SK-N-SH (cell line): ENCODE results near the gene SELENOK. TPM values are rescaled to one million over a fixed set of nuclear protein-coding genes. Genes with fewer than 3 reads are reported as not detected.

Experiments used
- CTCF ChIA-PET: fragments of 300-600, 350-600 bp; formaldehyde crosslinking; extraction: SDS; loops from one replicate; lab custom pipeline; 2021; lab: Yijun Ruan, JAX
- POLR2A ChIA-PET: fragments of 350-600 bp; sonication (Branson Sonifier 250); formaldehyde crosslinking; extraction: SDS; loops from one replicate; lab custom pipeline; 2020; ENCODE audit warnings: antibody characterized with exemption, inconsistent platforms; lab: Yijun Ruan, JAX
- DNase-seq: peaks from one replicate; pipeline ENCODE4 v3.0.0; 2012
- H2AFZ ChIP-seq: fragments of 200-600 bp; sonication (generic); 2 replicates; pipeline ENCODE4 v1.8.1; 2016; ENCODE audit warnings: antibody characterized with exemption, mild to moderate bottlenecking, low read depth
- H3F3A ChIP-seq: fragments of 200-600 bp; sonication (generic); replicated peaks from 2 replicates; pipeline ENCODE3; 2016; ENCODE audit warnings: antibody characterized with exemption, mild to moderate bottlenecking; ENCODE audit not compliant: insufficient read depth
- H3K27ac ChIP-seq, 2 experiments: fragments of 200-500 bp in 1 of 2; fragments of 200-600 bp in 1 of 2; sonication (Bioruptor generic) in 1 of 2; sonication (generic), shearing (Covaris generic) in 1 of 2; 2 replicates each; pipeline versions ENCODE4 v1.5.1 to v1.6.1; 2014 to 2016; ENCODE audit warnings: low read depth in 2 of 2, inconsistent platforms in 1 of 2, low read length in 1 of 2, mild to moderate bottlenecking in 1 of 2, mixed read lengths in 1 of 2
- H3K27me3 ChIP-seq: fragments of 200-600 bp; sonication (generic), shearing (Covaris generic); 2 replicates; pipeline ENCODE4 v1.6.1; 2016; ENCODE audit warnings: mixed run types; ENCODE audit not compliant: insufficient read depth
- H3K36me3 ChIP-seq, 2 experiments: fragments of 200-500 bp in 1 of 2; fragments of 200-600 bp in 1 of 2; sonication (Bioruptor generic) in 1 of 2; sonication (generic) in 1 of 2; replicated peaks in 1 of 2; 2 replicates each; pipeline versions ENCODE3 to v1.5.1; 2014 to 2016; ENCODE audit warnings: low read length in 1 of 2, mild to moderate bottlenecking in 1 of 2; ENCODE audit not compliant: insufficient read depth in 2 of 2, control insufficient read depth in 1 of 2
- H3K4me1 ChIP-seq, 2 experiments: fragments of 200-500 bp in 1 of 2; fragments of 200-600 bp in 1 of 2; sonication (Bioruptor generic) in 1 of 2; sonication (generic), shearing (Covaris generic) in 1 of 2; 2 replicates each; pipeline versions ENCODE4 v1.5.1 to v1.6.1; 2014 to 2016; ENCODE audit warnings: low read depth in 1 of 2, low read length in 1 of 2, mixed run types in 1 of 2; ENCODE audit not compliant: insufficient read depth in 2 of 2, control insufficient read depth in 1 of 2
- H3K4me2 ChIP-seq: fragments of 200-600 bp; sonication (generic), shearing (Covaris generic); 2 replicates; pipeline ENCODE4 v1.6.1; 2017; ENCODE audit warnings: mixed run types
- H3K4me3 ChIP-seq, 2 experiments: fragments of 200-500 bp in 1 of 2; fragments of 200-600 bp in 1 of 2; sonication (Bioruptor generic) in 1 of 2; sonication (generic), shearing (Covaris generic) in 1 of 2; 2 replicates each; pipeline versions ENCODE4 v1.5.1 to v1.8.1; 2014 to 2016; ENCODE audit warnings: low read depth in 2 of 2, inconsistent platforms in 1 of 2, low read length in 1 of 2, mild to moderate bottlenecking in 1 of 2, mixed read lengths in 1 of 2, moderate library complexity in 1 of 2
- H3K79me2 ChIP-seq: fragments of 200-600 bp; sonication (generic); 2 replicates; pipeline ENCODE4 v1.8.1; 2017; ENCODE audit warnings: mild to moderate bottlenecking; ENCODE audit not compliant: insufficient read depth
- H3K9ac ChIP-seq: fragments of 200-600 bp; sonication (generic); 2 replicates; pipeline ENCODE4 v1.6.1; 2017; ENCODE audit warnings: mixed run types
- H3K9me2 ChIP-seq: fragments of 200-600 bp; sonication (generic); 2 replicates; pipeline ENCODE4 v1.6.1; 2017; ENCODE audit warnings: mixed run types
- H3K9me3 ChIP-seq: fragments of 200-600 bp; sonication (generic); 2 replicates; pipeline ENCODE4 v1.6.1; 2017; ENCODE audit warnings: mixed run types, mild to moderate bottlenecking, moderate library complexity
- H4K20me1 ChIP-seq: fragments of 200-600 bp; sonication (generic); 2 replicates; pipeline ENCODE4 v1.6.1; 2017; ENCODE audit warnings: mild to moderate bottlenecking, mixed run types; ENCODE audit not compliant: insufficient read depth
- CTCF ChIP-seq: fragments of 200-600 bp; sonication (generic); IDR thresholded peaks from 2 replicates; pipeline ENCODE4 v1.6.1; 2017; ENCODE audit warnings: antibody characterized with exemption, mild to moderate bottlenecking, moderate library complexity
- FOXJ3 ChIP-seq: sonication (generic); formaldehyde crosslinking; IDR thresholded peaks from 2 replicates; pipeline ENCODE4 v1.5.1; 2020; ENCODE audit warnings: mild to moderate bottlenecking, missing genetic modification reagents
- GABPA ChIP-seq: IDR thresholded peaks from 2 replicates; pipeline ENCODE4 v1.4.0; 2012; ENCODE audit warnings: low read depth, mild to moderate bottlenecking
- GATA2 ChIP-seq: sonication (generic); formaldehyde crosslinking; IDR thresholded peaks from 2 replicates; pipeline ENCODE4 v1.5.0; 2020; ENCODE audit warnings: mild to moderate bottlenecking, missing genetic modification reagents
- POLR2AphosphoS5 ChIP-seq: IDR thresholded peaks from 2 replicates; pipeline ENCODE4 v1.6.1; 2012; ENCODE audit warnings: low read depth, low read length
- RAD21 ChIP-seq: IDR thresholded peaks from 2 replicates; pipeline ENCODE4 v1.6.1; 2012; ENCODE audit warnings: mild to moderate bottlenecking, low read length
- REST ChIP-seq: IDR thresholded peaks from 2 replicates; pipeline ENCODE4 v1.6.1; 2012; ENCODE audit warnings: mild to moderate bottlenecking, low read depth, low read length, moderate library complexity
- RXRA ChIP-seq: IDR thresholded peaks from 2 replicates; pipeline ENCODE4 v1.4.0; 2012; ENCODE audit warnings: low read depth, mild to moderate bottlenecking, borderline replicate concordance
- WGBS: methylation state at CpG from one replicate; pipeline ENCODE4 v1.1.6; 2017; ENCODE audit warnings: low lambda C conversion rate; 5-methylcytosine and 5-hydroxymethylcytosine counted together
- polyA plus RNA-seq, 3 experiments: library from polyadenylated mRNA; depleted of rRNA; stranded (reverse); fragments of >200 nt; gene quantifications; 2 replicates each; pipeline ENCODE4 v1.2.3, GENCODE V29; 2012

Gene SELENOK
- polyA plus RNA-seq, 1 of the 3 experiments (the other 2 are of a cell fraction) = 29.2 TPM

GRCh38 chr3:53939813-53940212 is 48.2 kb upstream of the SELENOK start:
- H3K9me2 ChIP-seq = no peaks in the 10 kb centered on the region
- peak; percentile 6 for DNase-seq
- CTCF ChIA-PET = interaction anchor here (0.7 to 6.2 kb wide), 36 partner anchors 11 to 1237 kb away, joined by 3 to 54 read pairs (median 5); no protein-coding TSS in a partner anchor
- H2AFZ ChIP-seq = no peak overlapping the region
- no peaks in the 10 kb centered on the region for H4K20me1 ChIP-seq
- no peak overlapping the region for H3K9ac ChIP-seq
- peaks cover 3% of the 10 kb centered on the region for H3F3A ChIP-seq
- H3K9me3 ChIP-seq = no peaks in the 10 kb centered on the region
- POLR2A ChIA-PET = interaction anchor here (0.7 kb wide), 1 partner anchor 48 kb away, joined by 3 read pairs; the partner anchor contains the start of gene SELENOK
- no peak overlapping the region; a peak in 1 of 4 replicates for H3K27ac ChIP-seq
- H3K4me2 ChIP-seq = no peak overlapping the region
- H3K4me1 ChIP-seq = peaks cover 0 to 8% of the 10 kb centered on the region in 2 experiments; a peak in 2 of 4 replicates
- WGBS = 11% methylated on average over 1 of the region's 1 CpG
- H3K79me2 ChIP-seq = no peaks in the 10 kb centered on the region
- TF ChIP-seq REST (no peak), CTCF (peak; percentile 23; the same call in 1 of the 2 replicates), POLR2AphosphoS5 (no peak), RAD21 (peak; percentile 25; the same call in 1 of the 2 replicates)
- H3K27me3 ChIP-seq = no peaks in the 10 kb centered on the region
- no peaks in the 10 kb centered on the region for H3K36me3 ChIP-seq
- H3K4me3 ChIP-seq = no peak overlapping the region

- Histone ChIP-seq H3K9me3 (no peaks in the 10 kb centered on the region), H3K27ac (no peak overlapping the region; a peak in 1 of 4 replicates), H3K4me2 (no peak overlapping the region), H3K36me3 (no peaks in the 10 kb centered on the region), H2AFZ (0 out of 2 replicates have a peak overlapping the region, but pooled peaks have one; percentile 37), H3K4me1 (peaks cover 0 to 8% of the 10 kb centered on the region in 2 experiments; a peak in 2 of 4 replicates), H3K9me2 (no peaks in the 10 kb centered on the region), H3K27me3 (no peaks in the 10 kb centered on the region), H4K20me1 (no peaks in the 10 kb centered on the region), H3K9ac (no peak overlapping the region), H3K79me2 (no peaks in the 10 kb centered on the region), H3K4me3 (no peak overlapping the region), H3F3A (peaks cover 3% of the 10 kb centered on the region)
- no peak for TF ChIP-seq RXRA
- TF ChIP-seq GABPA = no peak
- peak; percentile 72; the same call in 1 of the 2 replicates for TF ChIP-seq FOXJ3 (CRISPR knock-in tag)
- peak; percentile 92 for TF ChIP-seq GATA2
- ChIA-PET CTCF (interaction anchor here (0.6 to 6.2 kb wide), 88 partner anchors 8 to 1785 kb away, joined by 3 to 54 read pairs (median 4); partner anchors contain the start of genes CACNA2D3 and SELENOK), POLR2A (interaction anchor here (0.7 kb wide), 1 partner anchor 47 kb away, joined by 3 read pairs; the partner anchor contains the start of gene SELENOK)
- DNase-seq = peak; percentile 58
- WGBS = 32% methylated on average over 10 of the region's 10 CpGs
Observed at GRCh38 chr3:53939086-53939582, 47.5 kb upstream of the SELENOK start.
